Measurements from ENCODE around the gene KIAA1958. TPM values are rescaled to one million over a fixed set of nuclear protein-coding genes. Genes with fewer than 3 reads are reported as not detected.

Gene KIAA1958
- total RNA-seq, 4 donors from 2014 or later = 2.0 to 6.0 (median 4.8) TPM

GRCh38 chr9:112647596-112647995 is 161.0 kb downstream of the KIAA1958 start:
- TF ChIP-seq CTCF (IDR thresholded peaks at IDR 0.05) = no peak
- DNase-seq (ENCODE audit: low spot score) (no peak), ATAC-seq (ENCODE audit: low FRiP score) (no peak)

- DNase-seq (ENCODE audit: low spot score) = no peak
- no peak for ATAC-seq (ENCODE audit: low FRiP score)
- no peak for TF ChIP-seq CTCF (IDR thresholded peaks at IDR 0.05)
Observed at GRCh38 chr9:112648624-112649023, 162.0 kb downstream of the KIAA1958 start.

GRCh38 chr9:112654282-112654681 is 167.7 kb downstream of the KIAA1958 start:
- DNase-seq (ENCODE audit: low spot score) = no peak
- no peak for ATAC-seq (ENCODE audit: low FRiP score)
- TF ChIP-seq CTCF (IDR thresholded peaks at IDR 0.05) = no peak

- no peak for TF ChIP-seq CTCF (IDR thresholded peaks at IDR 0.05)
- DNase-seq (ENCODE audit: low spot score) = no peak
- no peak for ATAC-seq (ENCODE audit: low FRiP score)
Observed at GRCh38 chr9:112655668-112656067, 169.0 kb downstream of the KIAA1958 start.

- ATAC-seq (ENCODE audit: low FRiP score) = no peak
- DNase-seq (ENCODE audit: low spot score) = no peak
- TF ChIP-seq CTCF (IDR thresholded peaks at IDR 0.05) = no peak
Observed at GRCh38 chr9:112659906-112660305, 173.3 kb downstream of the KIAA1958 start.

- ATAC-seq (ENCODE audit: low FRiP score) (no peak), DNase-seq (ENCODE audit: low spot score) (no peak)
- no peak for TF ChIP-seq CTCF (IDR thresholded peaks at IDR 0.05)
Observed at GRCh38 chr9:112663681-112664080, 177.1 kb downstream of the KIAA1958 start.

GRCh38 chr9:112664531-112664930 is 177.9 kb downstream of the KIAA1958 start:
- ATAC-seq (ENCODE audit: low FRiP score) (no peak), DNase-seq (ENCODE audit: low spot score) (no peak)
- TF ChIP-seq CTCF (IDR thresholded peaks at IDR 0.05) = no peak

Measured in omental fat pad (tissue), 4 donors.